Bronchial epithelial cell (primary cell): ENCODE results near the gene CRHBP. TPM values are rescaled to one million over a fixed set of nuclear protein-coding genes. Genes with fewer than 3 reads are reported as not detected.
"Not testable (repeated sequence)": the region's sequence is repeated elsewhere in the genome, so short reads cannot be mapped to it uniquely, and the experiment has no call there.

Experiments
- DNase-seq: peaks from one replicate; pipeline ENCODE4 v3.0.0-alpha.2; 2010; ENCODE audit warnings: low read depth
- FAIRE-seq: peaks from 2 replicates; lab custom pipeline; 2011; peaks lifted over from hg19 to GRCh38; lab: Jason Lieb, UNC
- H3K27me3 ChIP-seq: 2 replicates; pipeline ENCODE4 v1.5.1; 2011; ENCODE audit warnings: low read length; ENCODE audit not compliant: control insufficient read depth, insufficient read depth
- H3K36me3 ChIP-seq: 2 replicates; pipeline ENCODE4 v1.5.1; 2011; ENCODE audit warnings: low read length; ENCODE audit not compliant: control insufficient read depth, insufficient read depth
- H3K4me3 ChIP-seq: 2 replicates; pipeline ENCODE4 v1.5.1; 2011; ENCODE audit warnings: mild to moderate bottlenecking, low read depth, low read length, control low read depth
- CTCF ChIP-seq: IDR thresholded peaks from 2 replicates; pipeline ENCODE4 v1.5.1; 2011; ENCODE audit warnings: mild to moderate bottlenecking, moderate library complexity, low read length, control low read depth, inconsistent platforms; ENCODE audit not compliant: insufficient read depth, severe bottlenecking
- total RNA-seq: library from RNA; depleted of rRNA; stranded (reverse); fragments of >200 nt; gene quantifications from 2 replicates; pipeline ENCODE4 v1.2.1, GENCODE V29; 2014

Gene CRHBP
- total RNA-seq, 1 donor from 2014 or later: not detected

GRCh38 chr5:76994337-76994736 lies 41.5 kb downstream of the CRHBP start:
- H3K36me3 ChIP-seq: no peaks in the 10 kb centered on the region
- TF ChIP-seq CTCF: no peak
- no peak overlapping the region for H3K4me3 ChIP-seq
- FAIRE-seq (no peak), DNase-seq (no peak)
- H3K27me3 ChIP-seq: no peaks in the 10 kb centered on the region

GRCh38 chr5:76998251-76998650 lies 45.4 kb downstream of the CRHBP start:
- H3K36me3 ChIP-seq, H3K27me3 ChIP-seq, DNase-seq, FAIRE-seq, H3K4me3 ChIP-seq: not testable (repeated sequence)

- TF ChIP-seq CTCF: no peak
- FAIRE-seq (no peak), DNase-seq (peak; percentile 89)
Observed at GRCh38 chr5:76999451-76999850, 46.6 kb downstream of the CRHBP start.

GRCh38 chr5:77003246-77003645 lies 50.4 kb downstream of the CRHBP start:
- H3K4me3 ChIP-seq: no peak overlapping the region
- peaks cover 2% of the 10 kb centered on the region for H3K27me3 ChIP-seq
- TF ChIP-seq CTCF: no peak
- FAIRE-seq: no peak
- no peak for DNase-seq
- no peaks in the 10 kb centered on the region for H3K36me3 ChIP-seq

More at GRCh38 chr5:76999451-76999850, 46.6 kb downstream of the CRHBP start:
- Histone ChIP-seq H3K27me3 (peaks cover 2% of the 10 kb centered on the region), H3K4me3 (no peak overlapping the region), H3K36me3 (no peaks in the 10 kb centered on the region)

GRCh38 chr5:77006124-77006523 lies 53.3 kb downstream of the CRHBP start:
- FAIRE-seq (no peak), DNase-seq (no peak)
- no peak overlapping the region for H3K4me3 ChIP-seq
- no peaks in the 10 kb centered on the region for H3K36me3 ChIP-seq
- no peak for TF ChIP-seq CTCF
- H3K27me3 ChIP-seq: peaks cover 2% of the 10 kb centered on the region

GRCh38 chr5:77008413-77008812 lies 55.6 kb downstream of the CRHBP start:
- DNase-seq: peak; percentile 16
- no peak for TF ChIP-seq CTCF
- H3K36me3 ChIP-seq: no peaks in the 10 kb centered on the region
- no peak for FAIRE-seq
- no peak overlapping the region for H3K4me3 ChIP-seq
- no peaks in the 10 kb centered on the region for H3K27me3 ChIP-seq
